Activated gamma-delta T cell (primary cell): Measurements from ENCODE around the gene LRPAP1.

Source experiments
- DNase-seq: peaks from one replicate; lab custom pipeline; 2025; lab: John Stamatoyannopoulos, UW

Gene LRPAP1

GRCh38 chr4:3473181-3473950 is 58.9 kb downstream of the LRPAP1 start:
- no peak for DNase-seq

GRCh38 chr4:3472411-3473141 is 59.6 kb downstream of the LRPAP1 start:
- no peak for DNase-seq

GRCh38 chr4:3471886-3472285 is 60.3 kb downstream of the LRPAP1 start:
- no peak for DNase-seq

- DNase-seq: no peak
These were observed 61.0 kb downstream of the LRPAP1 start for GRCh38 chr4:3471098-3471760.

GRCh38 chr4:3470244-3471097 is 61.8 kb downstream of the LRPAP1 start:
- no peak for DNase-seq

- DNase-seq: no peak
These were observed 62.6 kb downstream of the LRPAP1 start for GRCh38 chr4:3469386-3470243.

GRCh38 chr4:3468804-3469203 is 63.4 kb downstream of the LRPAP1 start:
- DNase-seq: no peak

GRCh38 chr4:3468154-3468553 is 64.1 kb downstream of the LRPAP1 start:
- DNase-seq: no peak

GRCh38 chr4:3467601-3468031 is 64.6 kb downstream of the LRPAP1 start:
- DNase-seq: no peak

GRCh38 chr4:3466691-3467600 is 65.3 kb downstream of the LRPAP1 start:
- no peak for DNase-seq

- DNase-seq: no peak
These were observed 66.2 kb downstream of the LRPAP1 start for GRCh38 chr4:3465698-3466671.

GRCh38 chr4:3464911-3465697 is 67.1 kb downstream of the LRPAP1 start:
- DNase-seq: no peak

GRCh38 chr4:3464349-3464905 is 67.8 kb downstream of the LRPAP1 start:
- no peak for DNase-seq

- DNase-seq: no peak
These were observed 68.5 kb downstream of the LRPAP1 start for GRCh38 chr4:3463556-3464348.

- no peak for DNase-seq
These were observed 69.3 kb downstream of the LRPAP1 start, which contains the start of gene DOK7 for GRCh38 chr4:3462790-3463415. Gene DOK7, plus strand, starts transcription at chr4:3463306. Its CDS starts 70 bp downstream, at chr4:3463376.

GRCh38 chr4:3462321-3462789 is 69.9 kb downstream of the LRPAP1 start:
- no peak for DNase-seq
